ENCODE results near the gene SLC12A7. TPM values are rescaled to one million over a fixed set of nuclear protein-coding genes. Genes with fewer than 3 reads are reported as not detected.

SLC12A7 gene
- total and polyA plus RNA-seq, 7 donors = 2.3 to 22.0 (median 4.5) TPM

GRCh38 chr5:1045960-1046560, 65.8 kb downstream of the SLC12A7 start:
- Histone ChIP-seq H3K27ac (no peak overlapping the region), H3K36me3 (ENCODE audit: insufficient read depth in 1 of 2, low read depth in 1 of 2) (no peaks in the 10 kb centered on the region), H3K27me3 (ENCODE audit: insufficient read depth in 3 of 3, low read length in 2 of 3) (peaks cover 0 to 10% (median 0%) of the 10 kb centered on the region in 3 donors), H3K4me3 (no peak overlapping the region), H3K4me1 (no peaks in the 10 kb centered on the region), H3K9me3 (no peaks in the 10 kb centered on the region)
- no peak for TF ChIP-seq CTCF (IDR thresholded peaks at IDR 0.05)
- intact Hi-C loops (cut with DNase I) = no loop called here
- WGBS, 3 donors = 87 to 93% (median 91%) methylated on average over 9 of the region's 9 CpGs
- ATAC-seq (no peak), DNase-seq (no peak)

DNA sequence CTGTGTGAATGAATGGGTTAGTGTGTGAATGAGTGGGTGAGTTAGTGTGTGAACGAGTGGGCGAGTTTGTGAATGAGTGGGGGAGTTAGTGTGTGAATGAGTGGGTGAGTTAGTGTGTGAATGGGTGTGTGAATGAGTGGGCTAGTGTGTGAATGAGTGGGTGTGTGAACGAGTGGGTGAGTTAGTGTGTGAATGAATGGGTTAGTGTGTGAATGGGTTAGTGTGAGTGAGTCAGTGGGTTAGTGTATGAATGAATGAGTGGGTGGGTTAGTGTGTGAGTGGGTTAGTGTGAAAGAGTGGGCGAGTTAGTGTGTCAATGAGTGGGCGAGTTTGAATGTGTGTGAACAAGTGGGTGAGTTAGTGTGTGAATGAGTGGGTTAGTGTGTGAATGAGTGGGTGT, 67.7 kb downstream of the SLC12A7 start:
- H3K27ac ChIP-seq = no peak overlapping the region
- H3K36me3 ChIP-seq (ENCODE audit: insufficient read depth in 1 of 2, low read depth in 1 of 2) = no peaks in the 10 kb centered on the region
- no peak for DNase-seq
- H3K27me3 ChIP-seq (ENCODE audit: insufficient read depth in 3 of 3, low read length in 2 of 3) = no peaks in the 10 kb centered on the region
- H3K9me3 ChIP-seq = no peaks in the 10 kb centered on the region
- no peak overlapping the region for H3K4me3 ChIP-seq
- TF ChIP-seq CTCF (IDR thresholded peaks at IDR 0.05) = no peak
- 85 to 91% (median 88%) methylated on average over 5 of the region's 5 CpGs for WGBS, 3 donors
- H3K4me1 ChIP-seq = no peaks in the 10 kb centered on the region
- ATAC-seq = no peak
- intact Hi-C loops (cut with DNase I) = no loop called here

DNA sequence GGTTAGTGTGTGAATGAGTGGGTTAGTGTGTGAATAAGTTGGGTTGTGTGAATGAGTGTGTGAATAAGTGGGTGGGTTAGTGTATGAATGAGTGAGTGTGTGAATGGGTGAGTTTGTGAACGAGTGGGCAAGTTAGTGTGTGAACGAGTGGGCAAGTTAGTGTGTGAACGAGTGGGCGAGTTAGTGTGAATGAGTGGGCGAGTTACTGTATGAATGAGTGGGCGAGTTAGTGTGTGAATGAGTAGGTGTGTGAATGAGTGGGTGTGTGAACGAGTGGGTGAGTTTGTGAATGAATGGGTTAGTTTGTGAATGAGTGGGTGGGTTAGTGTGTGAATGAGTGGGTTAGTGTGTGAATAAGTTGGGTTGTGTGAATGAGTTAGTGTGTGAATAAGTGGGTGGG, 68.5 kb downstream of the SLC12A7 start:
- Histone ChIP-seq H3K36me3 (ENCODE audit: insufficient read depth in 1 of 2, low read depth in 1 of 2) (no peaks in the 10 kb centered on the region), H3K27me3 (ENCODE audit: insufficient read depth in 3 of 3, low read length in 2 of 3) (no peaks in the 10 kb centered on the region), H3K9me3 (no peaks in the 10 kb centered on the region), H3K4me3 (no peak overlapping the region), H3K27ac (no peak overlapping the region), H3K4me1 (no peaks in the 10 kb centered on the region)
- 87 to 92% (median 89%) methylated on average over 7 of the region's 7 CpGs for WGBS, 3 donors
- ATAC-seq (no peak), DNase-seq (no peak)
- intact Hi-C loops (cut with DNase I) = no loop called here
- no peak for TF ChIP-seq CTCF (IDR thresholded peaks at IDR 0.05)

GRCh38 chr5:1042626-1043025, 69.2 kb downstream of the SLC12A7 start:
- DNase-seq (no peak), ATAC-seq (no peak)
- no peak overlapping the region for H3K4me3 ChIP-seq
- H3K27ac ChIP-seq = no peak overlapping the region
- no peak for TF ChIP-seq CTCF (IDR thresholded peaks at IDR 0.05)
- H3K27me3 ChIP-seq (ENCODE audit: insufficient read depth in 3 of 3, low read length in 2 of 3) = no peaks in the 10 kb centered on the region
- no peaks in the 10 kb centered on the region for H3K4me1 ChIP-seq
- WGBS, 3 donors = 85 to 90% (median 86%) methylated on average over 7 of the region's 7 CpGs
- intact Hi-C loops (cut with DNase I) = no loop called here
- no peaks in the 10 kb centered on the region for H3K9me3 ChIP-seq
- H3K36me3 ChIP-seq (ENCODE audit: insufficient read depth in 1 of 2, low read depth in 1 of 2) = no peaks in the 10 kb centered on the region
